Measurements from ENCODE around the gene NSDHL. TPM values are rescaled to one million over a fixed set of nuclear protein-coding genes. Genes with fewer than 3 reads are reported as not detected.
"Not testable (repeated sequence)": the region's sequence is repeated elsewhere in the genome, so short reads cannot be mapped to it uniquely, and the experiment has no call there.

Gene NSDHL
- total RNA-seq, 1 experiment from 2014 or later: 17.2 TPM

DNA sequence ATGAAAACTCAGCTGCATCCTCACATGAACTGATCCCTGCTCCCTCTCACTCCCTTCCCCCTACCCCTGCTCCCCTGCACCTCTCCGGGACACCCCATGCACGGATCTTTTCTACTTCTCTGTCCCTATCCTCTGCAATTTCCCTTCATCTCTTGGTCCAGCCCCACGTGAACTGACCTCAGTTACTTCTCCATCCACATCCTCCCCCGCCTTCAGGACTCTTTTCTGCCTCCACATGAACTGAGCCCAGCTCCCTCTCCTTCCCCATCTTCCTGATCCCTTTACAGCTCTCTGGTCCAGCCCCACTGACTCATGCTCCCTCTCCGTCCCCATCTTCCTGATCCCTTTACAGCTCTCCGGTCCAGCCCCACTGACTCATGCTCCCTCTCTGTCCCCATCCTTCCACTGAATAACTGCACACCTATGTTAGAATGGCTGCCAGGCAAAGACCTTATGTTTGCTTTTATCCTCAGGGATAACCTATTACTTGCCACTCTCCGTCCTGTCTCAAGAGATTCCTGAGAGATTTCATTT, 6.0 kb upstream of the NSDHL start:
- Histone ChIP-seq H3K27me3 (ENCODE audit: control insufficient read depth, insufficient read depth, low read length) (no peaks in the 10 kb centered on the region; the same call in 1 of the 2 replicates), H3K4me3 (ENCODE audit: insufficient read depth, low read depth, low read length) (no peak overlapping the region), H3K36me3 (replicated peaks; ENCODE audit: control insufficient read depth, insufficient read depth, low read length) (no peaks in the 10 kb centered on the region)
- DNase-seq: no peak

- DNase-seq: peak; percentile 20
- no peaks in the 10 kb centered on the region for H3K27me3 ChIP-seq (ENCODE audit: control insufficient read depth, insufficient read depth, low read length)
- H3K4me3 ChIP-seq (ENCODE audit: insufficient read depth, low read depth, low read length): peak overlapping the region; percentile 77
- H3K36me3 ChIP-seq (replicated peaks; ENCODE audit: control insufficient read depth, insufficient read depth, low read length): no peaks in the 10 kb centered on the region
These were observed 528 bp downstream of the NSDHL start for GRCh38 chrX:152831391-152831790.

DNA sequence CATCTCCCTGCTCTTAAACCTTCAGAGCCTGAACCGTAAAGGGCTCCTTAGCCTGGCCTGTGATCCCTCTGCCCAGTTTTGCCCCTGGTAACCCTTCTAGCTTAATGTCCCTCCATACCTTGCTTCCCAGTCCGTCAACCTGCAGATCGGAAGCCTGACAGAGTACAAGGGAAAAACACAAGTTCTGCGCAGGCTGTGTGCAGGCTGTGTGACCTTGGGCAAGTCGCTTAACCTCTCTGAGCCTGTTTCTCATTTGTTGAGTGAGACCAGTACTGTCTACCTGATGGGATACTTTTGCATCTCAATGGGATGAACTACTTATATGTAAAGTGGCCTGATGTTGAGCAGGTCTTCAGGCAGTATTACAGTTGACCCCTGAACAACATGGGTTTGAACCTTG, 1.7 kb downstream of the NSDHL start:
- H3K27me3 ChIP-seq (ENCODE audit: control insufficient read depth, insufficient read depth, low read length): no peaks in the 10 kb centered on the region
- no peaks in the 10 kb centered on the region for H3K36me3 ChIP-seq (replicated peaks; ENCODE audit: control insufficient read depth, insufficient read depth, low read length)
- H3K4me3 ChIP-seq (ENCODE audit: insufficient read depth, low read depth, low read length): no peak overlapping the region
- no peak for DNase-seq

DNA sequence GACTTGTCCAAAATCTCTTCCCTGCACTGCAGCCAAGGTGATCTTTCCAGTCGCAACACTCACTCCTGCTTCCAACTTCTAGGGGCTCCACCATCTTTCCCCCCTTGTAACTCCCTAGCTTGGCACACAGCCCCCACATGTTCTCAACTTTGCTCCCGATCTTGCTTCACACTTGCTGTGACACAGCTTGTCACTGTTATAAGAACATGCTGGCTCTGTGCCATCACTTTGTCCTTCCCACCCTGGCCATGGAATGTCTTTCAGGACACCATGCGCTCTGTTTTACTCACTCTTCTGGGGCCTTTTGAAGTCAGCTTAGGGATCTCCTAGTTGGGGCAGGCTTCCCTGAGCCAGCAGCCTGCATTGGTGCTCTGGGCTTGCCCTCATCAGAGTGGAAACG, 2.5 kb downstream of the NSDHL start:
- Histone ChIP-seq H3K4me3 (ENCODE audit: insufficient read depth, low read depth, low read length) (no peak overlapping the region), H3K36me3 (replicated peaks; ENCODE audit: control insufficient read depth, insufficient read depth, low read length) (no peaks in the 10 kb centered on the region), H3K27me3 (ENCODE audit: control insufficient read depth, insufficient read depth, low read length) (no peaks in the 10 kb centered on the region)
- DNase-seq: no peak

- H3K27me3 ChIP-seq (ENCODE audit: control insufficient read depth, insufficient read depth, low read length); DNase-seq; H3K4me3 ChIP-seq (ENCODE audit: insufficient read depth, low read depth, low read length); H3K36me3 ChIP-seq (replicated peaks; ENCODE audit: control insufficient read depth, insufficient read depth, low read length): not testable (repeated sequence)
These were observed 4.6 kb downstream of the NSDHL start for GRCh38 chrX:152835470-152835869.

- Histone ChIP-seq H3K4me3 (ENCODE audit: insufficient read depth, low read depth, low read length) (no peak overlapping the region), H3K36me3 (replicated peaks; ENCODE audit: control insufficient read depth, insufficient read depth, low read length) (no peaks in the 10 kb centered on the region; the same call in 1 of the 2 replicates), H3K27me3 (ENCODE audit: control insufficient read depth, insufficient read depth, low read length) (no peaks in the 10 kb centered on the region)
- no peak for DNase-seq
These were observed 12.0 kb downstream of the NSDHL start for GRCh38 chrX:152842772-152843338.

DNA sequence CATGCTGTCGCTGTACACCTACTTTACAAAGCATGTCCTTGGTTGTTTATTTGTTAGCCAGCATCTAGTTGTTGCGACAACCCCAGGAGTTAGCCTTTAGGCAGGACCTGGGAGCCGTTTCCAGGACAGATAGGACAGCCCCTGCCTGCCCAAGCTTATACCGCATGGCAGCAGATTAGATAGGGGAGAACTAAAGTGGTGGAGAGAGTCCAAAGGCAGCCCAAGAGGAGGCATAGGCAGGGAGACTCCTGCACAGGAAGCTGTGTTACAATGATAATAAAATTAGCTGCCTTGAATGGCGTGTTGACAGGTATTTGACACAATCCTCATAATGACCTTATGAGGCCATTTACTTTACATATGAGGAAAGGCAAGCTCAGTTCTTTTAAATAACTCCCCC, 13.0 kb downstream of the NSDHL start:
- no peak for DNase-seq
- no peaks in the 10 kb centered on the region; the same call in 1 of the 2 replicates for H3K36me3 ChIP-seq (replicated peaks; ENCODE audit: control insufficient read depth, insufficient read depth, low read length)
- H3K27me3 ChIP-seq (ENCODE audit: control insufficient read depth, insufficient read depth, low read length): no peaks in the 10 kb centered on the region
- H3K4me3 ChIP-seq (ENCODE audit: insufficient read depth, low read depth, low read length): no peak overlapping the region

- H3K27me3 ChIP-seq (ENCODE audit: control insufficient read depth, insufficient read depth, low read length): no peaks in the 10 kb centered on the region
- no peak overlapping the region for H3K4me3 ChIP-seq (ENCODE audit: insufficient read depth, low read depth, low read length)
- no peak for DNase-seq
- no peaks in the 10 kb centered on the region; the same call in 1 of the 2 replicates for H3K36me3 ChIP-seq (replicated peaks; ENCODE audit: control insufficient read depth, insufficient read depth, low read length)
These were observed 13.4 kb downstream of the NSDHL start for GRCh38 chrX:152844256-152844655.

DNA sequence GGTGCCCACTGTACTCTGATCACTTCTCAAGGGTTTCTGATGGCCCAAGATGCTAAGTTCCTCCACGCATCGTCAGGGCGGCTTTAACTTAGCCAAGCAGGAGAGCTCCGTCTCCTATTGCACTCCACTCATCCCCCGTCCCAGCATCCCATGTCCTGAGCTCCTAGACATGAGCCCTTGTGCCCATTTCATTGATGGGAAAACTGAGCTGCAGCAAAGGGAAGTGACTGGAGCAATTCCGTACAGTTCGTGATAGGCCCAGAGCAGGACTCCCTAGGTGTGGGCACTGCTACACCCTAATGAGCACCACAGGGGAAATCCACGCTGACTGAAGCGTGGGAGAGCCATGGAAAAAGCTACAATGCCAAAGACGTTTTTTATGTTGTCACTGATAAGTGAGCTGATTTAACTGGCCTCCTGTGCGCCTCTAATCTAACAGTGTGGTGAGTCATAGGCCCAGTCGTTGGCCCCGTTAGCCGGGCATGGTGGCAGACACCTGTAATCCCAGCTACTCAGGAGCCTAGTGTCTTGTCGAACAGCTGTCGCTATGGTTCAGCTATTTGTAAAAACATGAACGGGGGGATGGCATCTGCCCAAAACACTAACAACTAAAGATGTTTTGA, 14.9 kb downstream of the NSDHL start:
- Histone ChIP-seq H3K4me3 (ENCODE audit: insufficient read depth, low read depth, low read length) (no peak overlapping the region), H3K27me3 (ENCODE audit: control insufficient read depth, insufficient read depth, low read length) (no peaks in the 10 kb centered on the region), H3K36me3 (replicated peaks; ENCODE audit: control insufficient read depth, insufficient read depth, low read length) (peaks cover 4% of the 10 kb centered on the region; the same call in 1 of the 2 replicates)
- no peak for DNase-seq

DNA sequence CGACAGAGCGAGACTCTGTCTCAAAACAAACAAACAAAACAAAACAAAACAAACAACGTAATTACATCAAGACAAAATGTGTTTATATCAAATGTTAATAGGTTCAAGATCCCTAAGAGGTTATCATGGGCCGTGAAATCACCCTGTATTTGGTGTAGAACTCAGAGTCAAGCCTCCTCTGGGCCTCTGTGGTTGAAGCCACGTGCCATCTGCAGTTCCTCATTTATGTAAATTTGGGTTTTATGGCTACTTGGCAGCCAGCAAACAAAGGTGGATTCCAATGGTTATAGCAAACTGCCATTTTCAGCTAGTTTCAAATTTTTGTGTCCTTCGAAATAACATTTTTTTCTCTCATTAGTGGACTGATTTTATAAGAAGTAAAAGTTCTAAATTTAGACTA, 16.4 kb downstream of the NSDHL start:
- Histone ChIP-seq H3K36me3 (replicated peaks; ENCODE audit: control insufficient read depth, insufficient read depth, low read length) (peaks cover 4% of the 10 kb centered on the region; the same call in 1 of the 2 replicates), H3K4me3 (ENCODE audit: insufficient read depth, low read depth, low read length) (no peak overlapping the region), H3K27me3 (ENCODE audit: control insufficient read depth, insufficient read depth, low read length) (no peaks in the 10 kb centered on the region)
- no peak for DNase-seq

- Histone ChIP-seq H3K27me3 (ENCODE audit: control insufficient read depth, insufficient read depth, low read length) (no peaks in the 10 kb centered on the region), H3K4me3 (ENCODE audit: insufficient read depth, low read depth, low read length) (no peak overlapping the region), H3K36me3 (replicated peaks; ENCODE audit: control insufficient read depth, insufficient read depth, low read length) (peaks cover 4% of the 10 kb centered on the region; the same call in 1 of the 2 replicates)
- no peak for DNase-seq
These were observed 19.6 kb downstream of the NSDHL start for GRCh38 chrX:152850465-152850864.

- H3K4me3 ChIP-seq (ENCODE audit: insufficient read depth, low read depth, low read length): no peak overlapping the region
- DNase-seq: no peak
- H3K36me3 ChIP-seq (replicated peaks; ENCODE audit: control insufficient read depth, insufficient read depth, low read length): peaks cover 4% of the 10 kb centered on the region; the same call in 1 of the 2 replicates
- H3K27me3 ChIP-seq (ENCODE audit: control insufficient read depth, insufficient read depth, low read length): no peaks in the 10 kb centered on the region
These were observed 23.1 kb downstream of the NSDHL start for GRCh38 chrX:152853986-152854385.

DNA sequence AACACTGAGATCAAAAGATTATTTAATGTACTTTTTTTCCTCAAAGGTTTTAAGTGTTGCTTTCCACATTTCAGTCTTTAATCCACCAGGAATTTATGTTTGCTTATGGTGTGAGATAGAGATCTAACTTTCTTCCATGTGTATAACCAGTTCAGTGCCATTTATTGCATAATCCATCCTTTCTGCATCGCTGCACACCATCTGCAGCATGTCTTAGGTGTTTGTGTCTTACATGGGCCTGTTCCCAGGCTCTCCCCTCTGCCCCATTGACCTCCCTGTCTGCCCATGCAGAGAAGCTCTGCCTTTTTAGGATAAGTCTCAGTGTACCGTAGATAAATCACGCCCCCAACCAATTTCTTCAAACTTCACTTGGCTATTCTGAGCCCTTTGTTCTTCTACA, 30.3 kb downstream of the NSDHL start:
- Histone ChIP-seq H3K36me3 (replicated peaks; ENCODE audit: control insufficient read depth, insufficient read depth, low read length) (peaks cover 4% of the 10 kb centered on the region), H3K4me3 (ENCODE audit: insufficient read depth, low read depth, low read length) (no peak overlapping the region), H3K27me3 (ENCODE audit: control insufficient read depth, insufficient read depth, low read length) (no peaks in the 10 kb centered on the region)
- no peak for DNase-seq

DNA sequence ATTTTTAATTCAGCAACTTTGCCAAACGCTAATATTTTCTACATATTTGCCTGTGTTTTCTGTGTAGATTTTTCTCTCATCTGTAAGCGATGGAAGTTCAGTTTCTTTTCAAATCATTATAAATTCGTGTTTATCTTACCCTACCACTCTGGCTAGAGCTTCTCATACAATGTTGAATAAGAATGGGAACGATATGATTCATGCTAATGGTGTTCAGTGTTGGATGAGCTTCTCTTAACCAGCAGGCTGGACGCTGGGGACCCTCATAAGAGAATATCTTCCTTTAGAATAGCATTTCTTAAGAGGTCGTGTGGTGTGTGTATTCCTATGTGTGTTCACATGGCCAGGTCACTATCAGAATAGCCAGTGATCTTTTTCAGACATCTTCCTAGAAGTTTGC, 31.0 kb downstream of the NSDHL start:
- H3K27me3 ChIP-seq (ENCODE audit: control insufficient read depth, insufficient read depth, low read length): no peaks in the 10 kb centered on the region
- H3K4me3 ChIP-seq (ENCODE audit: insufficient read depth, low read depth, low read length): no peak overlapping the region
- peaks cover 4% of the 10 kb centered on the region for H3K36me3 ChIP-seq (replicated peaks; ENCODE audit: control insufficient read depth, insufficient read depth, low read length)
- no peak for DNase-seq

- no peak for DNase-seq
- Histone ChIP-seq H3K36me3 (replicated peaks; ENCODE audit: control insufficient read depth, insufficient read depth, low read length) (peaks cover 4% of the 10 kb centered on the region), H3K27me3 (ENCODE audit: control insufficient read depth, insufficient read depth, low read length) (no peaks in the 10 kb centered on the region), H3K4me3 (ENCODE audit: insufficient read depth, low read depth, low read length) (no peak overlapping the region)
These were observed 34.5 kb downstream of the NSDHL start for GRCh38 chrX:152865232-152865920.
